Stomach (tissue), 4 donors: ENCODE data around the gene UBE2I.

ENCODE experiments used
- POLR2AphosphoS5 ChIP-seq, 3 donors: sonication (generic); formaldehyde crosslinking; IDR thresholded peaks; one replicate each; pipeline ENCODE4 v1.6.1; 2016; ENCODE audit warnings: antibody characterized with exemption in 3 of 3
- TF ChIP-seq, protein P1 (sequence below), 7 experiments: fragments of 450-650 bp in 4 of 7; fragments of 200-600 bp in 3 of 7; sonication (generic) in 3 of 7; IDR thresholded peaks; one replicate each; pipeline ENCODE4 v1.5.1; 2016 to 2019; ENCODE audit warnings: antibody characterized with exemption in 7 of 7, control low read depth in 2 of 7, mild to moderate bottlenecking in 1 of 7

DNA sequence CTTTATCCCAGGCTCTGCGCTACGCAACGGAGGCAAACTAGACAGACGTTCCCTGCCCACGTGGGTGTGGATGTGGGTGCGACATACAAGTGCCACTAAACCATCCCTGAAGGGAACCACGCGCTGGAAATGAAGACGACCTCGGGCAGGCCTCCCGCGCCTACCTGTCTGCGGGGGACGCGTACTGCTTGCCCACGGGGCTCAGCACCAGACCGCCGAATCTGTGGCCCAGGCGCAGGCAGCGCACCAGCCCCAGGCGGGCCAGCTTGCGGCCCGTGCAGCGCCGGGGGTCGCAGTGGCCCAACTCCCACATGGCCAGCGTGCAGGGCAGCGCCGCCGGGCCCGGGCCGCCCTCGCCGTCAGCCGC, 41.8 kb downstream of the UBE2I start:
- TF ChIP-seq, protein P1, sequence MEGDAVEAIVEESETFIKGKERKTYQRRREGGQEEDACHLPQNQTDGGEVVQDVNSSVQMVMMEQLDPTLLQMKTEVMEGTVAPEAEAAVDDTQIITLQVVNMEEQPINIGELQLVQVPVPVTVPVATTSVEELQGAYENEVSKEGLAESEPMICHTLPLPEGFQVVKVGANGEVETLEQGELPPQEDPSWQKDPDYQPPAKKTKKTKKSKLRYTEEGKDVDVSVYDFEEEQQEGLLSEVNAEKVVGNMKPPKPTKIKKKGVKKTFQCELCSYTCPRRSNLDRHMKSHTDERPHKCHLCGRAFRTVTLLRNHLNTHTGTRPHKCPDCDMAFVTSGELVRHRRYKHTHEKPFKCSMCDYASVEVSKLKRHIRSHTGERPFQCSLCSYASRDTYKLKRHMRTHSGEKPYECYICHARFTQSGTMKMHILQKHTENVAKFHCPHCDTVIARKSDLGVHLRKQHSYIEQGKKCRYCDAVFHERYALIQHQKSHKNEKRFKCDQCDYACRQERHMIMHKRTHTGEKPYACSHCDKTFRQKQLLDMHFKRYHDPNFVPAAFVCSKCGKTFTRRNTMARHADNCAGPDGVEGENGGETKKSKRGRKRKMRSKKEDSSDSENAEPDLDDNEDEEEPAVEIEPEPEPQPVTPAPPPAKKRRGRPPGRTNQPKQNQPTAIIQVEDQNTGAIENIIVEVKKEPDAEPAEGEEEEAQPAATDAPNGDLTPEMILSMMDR (IDR thresholded peaks at IDR 0.05) = no peak
- TF ChIP-seq POLR2AphosphoS5 (IDR thresholded peaks at IDR 0.05) = no peak
